ENCODE data around the gene KRTAP29-1. TPM values are rescaled to one million over a fixed set of nuclear protein-coding genes. Genes with fewer than 3 reads are reported as not detected.

Gene KRTAP29-1
- total and polyA plus RNA-seq, 12 donors, result not detected

Small RNA genes lying within 50 kb of the gene (small RNA-seq; reads per million reads assigned to genes)
- gene KRTAP9-10P, result 0 reads per million in 2 donors

Other genes starting within 250 kb of the KRTAP29-1 start
Only the 30 nearest of the 37 such genes appear.
- not detected for gene KRTAP4-16, start 200.6 kb downstream of the KRTAP29-1 start, total RNA-seq
- gene KRTAP4-16, start 200.6 kb downstream of the KRTAP29-1 start, polyA plus RNA-seq, result not detected
- gene KRTAP4-9, start 197.5 kb downstream of the KRTAP29-1 start, total RNA-seq, result not detected
- gene KRTAP4-9, start 197.5 kb downstream of the KRTAP29-1 start, polyA plus RNA-seq, result not detected
- gene KRTAP4-11, start 184.5 kb downstream of the KRTAP29-1 start, total RNA-seq, result not detected
- gene KRTAP4-11, start 184.5 kb downstream of the KRTAP29-1 start, polyA plus RNA-seq, result not detected
- not detected for gene KRTAP4-12, start 178.7 kb downstream of the KRTAP29-1 start, total RNA-seq
- gene KRTAP4-12, start 178.7 kb downstream of the KRTAP29-1 start, polyA plus RNA-seq, result not detected
- gene KRTAP4-6, start 162.3 kb downstream of the KRTAP29-1 start, total RNA-seq, result not detected
- not detected for gene KRTAP4-6, start 162.3 kb downstream of the KRTAP29-1 start, polyA plus RNA-seq
- gene KRTAP4-5, start 153.0 kb downstream of the KRTAP29-1 start, total RNA-seq, result not detected
- not detected for gene KRTAP4-5, start 153.0 kb downstream of the KRTAP29-1 start, polyA plus RNA-seq
- gene KRTAP4-4, start 142.1 kb downstream of the KRTAP29-1 start, total RNA-seq, result not detected
- not detected for gene KRTAP4-4, start 142.1 kb downstream of the KRTAP29-1 start, polyA plus RNA-seq
- gene KRTAP4-3, start 134.6 kb downstream of the KRTAP29-1 start, total RNA-seq, result not detected
- not detected for gene KRTAP4-3, start 134.6 kb downstream of the KRTAP29-1 start, polyA plus RNA-seq
- gene KRTAP4-2, start 124.6 kb downstream of the KRTAP29-1 start, total RNA-seq, result not detected
- not detected for gene KRTAP4-2, start 124.6 kb downstream of the KRTAP29-1 start, polyA plus RNA-seq
- not detected for gene KRTAP4-1, start 117.9 kb downstream of the KRTAP29-1 start, total RNA-seq
- not detected for gene KRTAP4-1, start 117.9 kb downstream of the KRTAP29-1 start, polyA plus RNA-seq
- not detected for gene KRTAP9-1, start 113.0 kb downstream of the KRTAP29-1 start, total RNA-seq
- not detected for gene KRTAP9-1, start 113.0 kb downstream of the KRTAP29-1 start, polyA plus RNA-seq
- gene KRTAP9-2, start 76.2 kb downstream of the KRTAP29-1 start, total RNA-seq, result not detected
- gene KRTAP9-2, start 76.2 kb downstream of the KRTAP29-1 start, polyA plus RNA-seq, result not detected
- not detected for gene KRTAP9-3, start 70.4 kb downstream of the KRTAP29-1 start, total RNA-seq
- not detected for gene KRTAP9-3, start 70.4 kb downstream of the KRTAP29-1 start, polyA plus RNA-seq
- not detected for gene KRTAP9-8, start 64.9 kb downstream of the KRTAP29-1 start, total RNA-seq
- gene KRTAP9-8, start 64.9 kb downstream of the KRTAP29-1 start, polyA plus RNA-seq, result not detected
- gene KRTAP9-4, start 53.2 kb downstream of the KRTAP29-1 start, total RNA-seq, result not detected
- not detected for gene KRTAP9-4, start 53.2 kb downstream of the KRTAP29-1 start, polyA plus RNA-seq
- not detected for gene KRTAP9-9, start 47.5 kb downstream of the KRTAP29-1 start, total RNA-seq
- not detected for gene KRTAP9-9, start 47.5 kb downstream of the KRTAP29-1 start, polyA plus RNA-seq
- gene KRTAP9-6, start 37.5 kb downstream of the KRTAP29-1 start, total RNA-seq, result not detected
- gene KRTAP9-6, start 37.5 kb downstream of the KRTAP29-1 start, polyA plus RNA-seq, result not detected
- not detected for gene KRTAP9-7, start 27.2 kb downstream of the KRTAP29-1 start, total RNA-seq
- not detected for gene KRTAP9-7, start 27.2 kb downstream of the KRTAP29-1 start, polyA plus RNA-seq
- not detected for gene KRTAP16-1, start 6.5 kb upstream of the KRTAP29-1 start, total RNA-seq
- not detected for gene KRTAP16-1, start 6.5 kb upstream of the KRTAP29-1 start, polyA plus RNA-seq
- gene KRTAP17-1, start 12.9 kb upstream of the KRTAP29-1 start, total RNA-seq, result not detected
- gene KRTAP17-1, start 12.9 kb upstream of the KRTAP29-1 start, polyA plus RNA-seq, result not detected
- not detected for gene KRT33A, start 48.0 kb upstream of the KRTAP29-1 start, total RNA-seq
- not detected for gene KRT33A, start 48.0 kb upstream of the KRTAP29-1 start, polyA plus RNA-seq
- gene KRT33B, start 67.0 kb upstream of the KRTAP29-1 start, total RNA-seq, result not detected
- gene KRT33B, start 67.0 kb upstream of the KRTAP29-1 start, polyA plus RNA-seq, result not detected
- gene KRT34, start 79.5 kb upstream of the KRTAP29-1 start, total RNA-seq, result not detected
- not detected for gene KRT34, start 79.5 kb upstream of the KRTAP29-1 start, polyA plus RNA-seq
- gene KRT31, start 94.8 kb upstream of the KRTAP29-1 start, total RNA-seq, result not detected
- gene KRT31, start 94.8 kb upstream of the KRTAP29-1 start, polyA plus RNA-seq, result not detected
- gene KRT37, start 121.7 kb upstream of the KRTAP29-1 start, total RNA-seq, result not detected
- not detected for gene KRT37, start 121.7 kb upstream of the KRTAP29-1 start, polyA plus RNA-seq
- not detected for gene KRT38, start 138.1 kb upstream of the KRTAP29-1 start, total RNA-seq
- not detected for gene KRT38, start 138.1 kb upstream of the KRTAP29-1 start, polyA plus RNA-seq
- gene KRT32, start 164.5 kb upstream of the KRTAP29-1 start, total RNA-seq, result not detected
- gene KRT32, start 164.5 kb upstream of the KRTAP29-1 start, polyA plus RNA-seq, result not detected
- gene KRT35, start 178.3 kb upstream of the KRTAP29-1 start, total RNA-seq, result not detected
- not detected for gene KRT35, start 178.3 kb upstream of the KRTAP29-1 start, polyA plus RNA-seq
- gene KRT36, start 187.1 kb upstream of the KRTAP29-1 start, total RNA-seq, result under 1 TPM in 1 of 9 donors, not detected in 8; 0.28 TPM
- gene KRT36, start 187.1 kb upstream of the KRTAP29-1 start, polyA plus RNA-seq, result not detected
- gene KRT13, start 202.8 kb upstream of the KRTAP29-1 start, total RNA-seq, result 1 to 10 TPM in 1 of 9 donors, under 1 TPM in 2, not detected in 6; 0.54 to 3.5 (median 0.83) TPM
- gene KRT13, start 202.8 kb upstream of the KRTAP29-1 start, polyA plus RNA-seq, result 10 to 100 TPM in 2 of 3 donors, not detected in 1; 18.6 to 20.0 TPM

Data from adrenal gland (tissue), 12 donors.